ENCODE measurements around the gene CNTNAP1.

DNA sequence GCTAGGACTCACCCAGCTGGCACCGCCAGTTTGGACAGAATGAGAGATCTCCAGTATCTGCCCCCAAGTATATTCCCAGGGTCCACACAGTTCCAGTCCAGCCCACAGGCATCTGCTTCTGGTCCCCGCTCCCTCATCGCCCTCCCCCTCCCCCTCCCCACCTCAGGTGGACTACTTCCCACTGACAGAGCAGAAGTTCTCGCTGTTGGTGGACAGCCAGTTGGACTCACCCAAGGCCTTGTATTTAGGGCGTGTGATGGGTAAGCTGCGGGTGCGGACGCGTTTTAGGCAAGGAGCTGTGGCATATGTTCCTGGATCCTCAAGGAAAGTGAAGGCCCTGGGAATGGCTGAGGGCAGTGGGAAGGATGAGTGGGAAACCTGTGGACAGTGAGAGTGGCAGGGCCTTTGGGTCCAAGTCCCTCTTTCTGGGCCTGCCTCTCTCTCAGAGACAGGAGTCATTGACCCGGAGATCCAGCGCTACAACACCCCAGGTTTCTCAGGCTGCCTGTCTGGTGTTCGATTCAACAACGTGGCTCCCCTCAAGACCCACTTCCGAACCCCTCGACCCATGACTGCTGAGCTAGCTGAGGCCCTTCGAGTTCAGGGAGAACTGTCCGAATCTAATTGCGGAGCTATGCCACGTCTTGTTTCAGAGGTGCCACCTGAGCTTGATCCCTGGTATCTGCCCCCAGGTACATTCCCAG lies 14.9 kb downstream of the CNTNAP1 start:
- TF ChIP-seq EP300 (IDR thresholded peaks at IDR 0.05; ENCODE audit: low read depth) (no peak), POLR2A (IDR thresholded peaks at IDR 0.05) (no peak)
- TF ChIP-seq, protein P1, sequence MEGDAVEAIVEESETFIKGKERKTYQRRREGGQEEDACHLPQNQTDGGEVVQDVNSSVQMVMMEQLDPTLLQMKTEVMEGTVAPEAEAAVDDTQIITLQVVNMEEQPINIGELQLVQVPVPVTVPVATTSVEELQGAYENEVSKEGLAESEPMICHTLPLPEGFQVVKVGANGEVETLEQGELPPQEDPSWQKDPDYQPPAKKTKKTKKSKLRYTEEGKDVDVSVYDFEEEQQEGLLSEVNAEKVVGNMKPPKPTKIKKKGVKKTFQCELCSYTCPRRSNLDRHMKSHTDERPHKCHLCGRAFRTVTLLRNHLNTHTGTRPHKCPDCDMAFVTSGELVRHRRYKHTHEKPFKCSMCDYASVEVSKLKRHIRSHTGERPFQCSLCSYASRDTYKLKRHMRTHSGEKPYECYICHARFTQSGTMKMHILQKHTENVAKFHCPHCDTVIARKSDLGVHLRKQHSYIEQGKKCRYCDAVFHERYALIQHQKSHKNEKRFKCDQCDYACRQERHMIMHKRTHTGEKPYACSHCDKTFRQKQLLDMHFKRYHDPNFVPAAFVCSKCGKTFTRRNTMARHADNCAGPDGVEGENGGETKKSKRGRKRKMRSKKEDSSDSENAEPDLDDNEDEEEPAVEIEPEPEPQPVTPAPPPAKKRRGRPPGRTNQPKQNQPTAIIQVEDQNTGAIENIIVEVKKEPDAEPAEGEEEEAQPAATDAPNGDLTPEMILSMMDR (IDR thresholded peaks at IDR 0.05) = no peak

All from transverse colon (tissue), 3 donors.